ENCODE results near the gene OR7A17.

OR7A17 gene

GRCh38 chr19:14886032-14886431 is at the start of gene OR7A17:
Gene OR7A17, minus strand, starts transcription at chr19:14886132. Its CDS starts 4,777 bp downstream, at chr19:14881355.
- DNase-seq, result no peak

DNA sequence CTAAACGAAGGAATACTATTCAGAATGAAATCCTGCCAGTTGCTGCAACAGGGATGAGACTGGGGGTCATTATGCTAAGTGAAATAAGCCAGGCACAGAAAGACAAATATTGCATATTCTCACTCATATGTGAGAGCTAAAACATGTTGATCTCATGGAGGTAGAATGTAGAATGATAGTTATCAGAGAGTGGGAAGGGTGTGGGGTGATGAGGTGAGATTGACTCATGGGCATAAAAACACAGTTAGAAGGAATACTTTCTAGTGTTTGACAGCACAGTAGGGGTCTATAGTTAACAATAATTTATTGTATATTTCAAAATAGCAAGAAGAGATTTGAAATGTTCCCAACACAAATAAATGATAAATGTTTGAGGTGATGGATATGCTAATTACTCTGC is 47.6 kb upstream of the OR7A17 start:
- no peak for DNase-seq

DNA sequence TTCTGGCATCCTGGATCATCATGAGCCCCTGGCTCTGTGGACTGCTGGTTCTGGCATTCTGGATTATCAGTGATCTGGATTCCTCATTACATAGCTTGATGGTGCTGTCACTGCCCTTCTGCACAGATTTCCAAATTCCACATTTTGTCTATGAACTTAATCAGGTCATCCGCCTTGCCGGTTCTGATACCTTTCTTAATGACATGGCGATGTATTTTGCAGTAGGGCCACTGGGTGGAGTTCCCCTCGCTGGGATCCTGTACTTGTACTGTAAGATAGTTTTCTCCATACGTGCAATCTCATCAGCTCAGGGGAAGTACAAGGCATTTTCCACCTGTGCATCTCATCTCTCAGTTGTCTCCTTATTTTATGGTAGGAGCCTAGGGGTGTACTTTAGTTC is 30.9 kb upstream of the OR7A17 start:
- DNase-seq, result no peak

DNA sequence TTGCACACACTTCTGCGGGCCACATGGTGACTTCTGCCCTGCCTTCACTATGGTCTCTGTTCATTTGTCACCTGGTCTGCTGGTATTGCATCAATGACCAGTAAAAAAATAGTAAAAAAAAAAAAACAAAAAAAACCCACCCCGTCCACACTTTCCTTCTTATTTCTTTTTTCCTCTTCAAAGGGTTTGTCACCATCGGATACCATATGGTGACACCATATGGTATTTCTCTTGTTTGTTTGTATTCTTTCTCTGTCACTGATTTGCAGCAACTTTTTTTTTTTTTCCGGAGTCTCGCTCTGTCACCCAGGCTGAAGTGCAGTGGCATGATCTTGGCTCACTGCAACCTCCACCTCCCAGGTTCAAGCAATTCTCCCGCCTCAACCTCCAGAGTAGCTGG is 29.2 kb upstream of the OR7A17 start:
- no peak for DNase-seq

- no peak for DNase-seq
Observed at GRCh38 chr19:14906711-14907110, 20.8 kb upstream of the OR7A17 start.

GRCh38 chr19:14901675-14902260 is 15.8 kb upstream of the OR7A17 start:
- DNase-seq, result no peak

- no peak for DNase-seq
Observed at GRCh38 chr19:14890643-14891379, 4.9 kb upstream of the OR7A17 start.

DNA sequence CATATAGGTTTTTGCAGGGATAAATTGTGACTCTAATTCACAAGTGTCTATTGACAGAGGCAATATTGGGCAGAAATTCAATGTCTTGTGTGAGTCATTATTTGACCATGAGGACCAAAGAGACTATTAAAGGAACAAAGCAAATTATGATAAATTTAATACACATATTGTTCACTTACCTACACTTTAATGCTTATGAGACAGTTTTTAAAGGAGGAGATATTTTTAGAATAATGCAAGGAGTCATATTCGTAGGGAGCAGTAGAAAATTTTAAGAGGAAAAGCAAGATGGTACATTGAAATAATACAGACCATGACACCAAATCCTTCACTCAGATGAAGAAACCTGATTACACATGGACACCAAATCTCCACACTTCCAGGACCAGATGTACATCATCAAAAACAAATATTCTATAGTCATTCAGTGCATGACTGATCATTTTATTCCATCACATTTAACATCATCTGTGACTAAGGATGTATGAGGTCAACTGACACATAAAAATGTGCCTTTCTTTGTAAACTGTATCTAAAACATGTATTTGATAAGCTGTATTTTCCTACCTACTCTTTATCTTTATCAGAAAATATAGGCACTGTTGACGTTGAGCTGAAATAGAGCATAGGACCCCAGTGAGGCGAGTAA is 4.2 kb upstream of the OR7A17 start:
- no peak for DNase-seq

GRCh38 chr19:14871619-14872230 is 14.2 kb downstream of the OR7A17 start:
- DNase-seq, result no peak

DNA sequence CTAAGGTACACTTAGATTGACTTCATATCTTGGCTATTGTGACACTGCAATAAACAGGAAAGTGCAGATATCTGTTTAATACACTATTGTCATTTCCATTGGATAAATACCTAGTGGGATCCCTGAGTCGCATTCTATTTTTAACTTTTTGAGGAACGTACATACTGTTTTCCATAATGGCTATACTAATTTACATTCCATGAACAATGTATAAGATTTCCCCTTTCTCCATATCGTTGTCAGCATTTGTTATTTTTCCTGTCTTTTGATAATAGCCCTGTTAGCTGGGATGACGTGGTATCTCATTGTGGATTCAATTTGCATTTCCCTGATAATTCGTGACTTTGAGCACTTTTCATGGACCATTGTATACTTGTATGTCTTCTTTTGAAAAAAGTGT is 17.4 kb downstream of the OR7A17 start:
- DNase-seq, result no peak

GRCh38 chr19:14848822-14849221 is 37.1 kb downstream of the OR7A17 start, which contains the start of gene OR7A10:
Gene OR7A10, minus strand, starts transcription at chr19:14848922. Its CDS starts 7,045 bp downstream, at chr19:14841877.
- DNase-seq, result no peak

- DNase-seq, result no peak
Observed at GRCh38 chr19:14843578-14843977, 42.4 kb downstream of the OR7A17 start.

DNA sequence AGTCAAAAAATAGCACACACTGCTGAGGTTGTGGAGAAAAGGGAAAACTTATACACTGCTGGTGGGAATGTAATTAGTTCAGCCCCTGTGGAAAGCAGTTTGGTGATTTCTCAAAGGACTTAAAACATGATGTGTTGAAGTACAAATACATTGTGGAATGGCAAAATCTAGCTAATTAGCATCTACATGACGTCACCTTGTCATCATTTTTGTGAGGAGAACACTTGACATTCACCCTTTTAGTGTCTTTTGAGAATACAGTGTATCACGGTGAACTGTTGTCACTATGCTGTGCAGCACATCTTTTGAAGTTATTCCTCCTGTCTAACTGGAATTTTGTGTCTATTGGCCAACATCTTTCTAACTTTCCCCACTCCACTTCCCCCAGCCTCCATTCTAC is 42.8 kb downstream of the OR7A17 start:
- no peak for DNase-seq

- no peak for DNase-seq
Observed at GRCh38 chr19:14840206-14840605, 45.7 kb downstream of the OR7A17 start.

- no peak for DNase-seq
Observed at GRCh38 chr19:14837391-14837790, 48.5 kb downstream of the OR7A17 start.

- no peak for DNase-seq
Observed at GRCh38 chr19:14835011-14835410, 50.9 kb downstream of the OR7A17 start, which contains the start of the genes OR7A5 and OR7C1. Gene OR7A5, minus strand, starts transcription at chr19:14835185. Its CDS starts 6,944 bp downstream, at chr19:14828241. Gene OR7C1, minus strand, starts transcription at chr19:14835185. Its CDS starts 35,049 bp downstream, at chr19:14800136.

DNA sequence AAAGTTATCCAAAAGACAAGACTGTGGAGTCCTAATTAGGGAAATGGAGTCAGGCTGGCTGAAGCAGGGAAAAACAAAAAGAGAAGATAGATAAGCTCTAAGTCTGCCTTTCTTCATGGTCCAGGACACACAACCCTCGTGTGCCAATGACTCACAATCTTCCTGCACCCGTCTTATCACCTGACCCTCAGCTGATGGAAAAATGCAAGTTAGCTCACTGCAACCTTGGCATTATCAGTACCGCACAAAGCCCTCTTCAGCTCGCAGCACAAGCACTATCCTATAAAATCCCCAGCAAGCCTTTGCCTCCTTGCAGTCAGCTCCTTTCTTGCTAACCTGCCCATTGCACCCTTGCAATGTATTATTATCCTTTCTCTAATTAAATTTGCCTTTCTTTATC is 55.2 kb downstream of the OR7A17 start:
- no peak for DNase-seq

All from fibroblast of upper back skin (primary cell).